ENCODE results near the gene COL4A1.

Gene COL4A1

GRCh38 chr13:110311443-110312338 lies 4.7 kb upstream of the COL4A1 start:
- TF ChIP-seq GATA3 (IDR thresholded peaks at IDR 0.05; ENCODE audit: low read depth, low read length) (no peak), GATA2 (IDR thresholded peaks at IDR 0.05; ENCODE audit: low read depth, low read length) (no peak)

DNA sequence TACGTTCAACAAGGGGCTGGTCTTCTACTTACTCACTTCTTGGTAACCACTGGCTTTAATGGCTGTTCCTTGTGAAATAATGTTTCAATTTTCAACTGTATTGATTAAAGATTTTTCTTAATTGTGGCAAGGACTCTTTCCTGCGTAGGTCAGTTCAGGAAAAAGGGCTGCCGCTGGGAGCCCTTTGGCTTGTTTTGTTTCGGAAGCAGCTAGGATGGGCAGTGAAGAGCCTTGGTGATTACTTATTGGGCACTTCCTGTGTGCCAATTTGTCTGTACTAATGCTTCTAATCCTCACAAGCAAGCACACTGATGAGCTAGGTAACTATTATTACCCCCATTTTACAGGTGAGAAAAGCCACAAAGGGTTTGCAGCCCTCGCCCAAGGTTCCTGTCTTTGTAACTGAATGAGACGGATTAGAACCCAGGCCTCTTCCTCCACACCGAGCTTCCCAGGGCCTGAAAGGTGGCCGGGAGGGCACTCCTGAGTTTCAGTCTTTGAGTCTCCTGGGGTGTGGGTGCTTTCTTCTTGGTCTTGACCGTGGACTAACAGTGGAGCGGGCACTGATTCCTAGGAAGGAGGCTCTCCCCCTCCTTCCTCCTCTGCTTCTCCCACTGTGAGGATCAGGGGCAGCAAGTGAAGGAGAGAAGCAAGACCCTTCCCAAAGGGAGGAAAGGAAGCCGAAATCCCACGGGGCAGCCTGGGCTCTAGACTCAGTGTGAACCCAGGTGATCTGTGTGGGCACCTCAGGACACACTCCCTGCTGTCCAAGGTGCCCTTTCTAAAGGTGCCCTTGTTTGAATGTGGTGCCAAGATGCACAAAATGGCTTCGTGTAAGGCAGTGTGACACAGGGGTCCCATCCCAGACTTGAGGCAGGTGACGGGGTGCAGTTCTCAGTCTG lies 3.8 kb upstream of the COL4A1 start:
- TF ChIP-seq GATA3 (IDR thresholded peaks at IDR 0.05; ENCODE audit: low read depth, low read length) (no peak), GATA2 (IDR thresholded peaks at IDR 0.05; ENCODE audit: low read depth, low read length) (no peak)

DNA sequence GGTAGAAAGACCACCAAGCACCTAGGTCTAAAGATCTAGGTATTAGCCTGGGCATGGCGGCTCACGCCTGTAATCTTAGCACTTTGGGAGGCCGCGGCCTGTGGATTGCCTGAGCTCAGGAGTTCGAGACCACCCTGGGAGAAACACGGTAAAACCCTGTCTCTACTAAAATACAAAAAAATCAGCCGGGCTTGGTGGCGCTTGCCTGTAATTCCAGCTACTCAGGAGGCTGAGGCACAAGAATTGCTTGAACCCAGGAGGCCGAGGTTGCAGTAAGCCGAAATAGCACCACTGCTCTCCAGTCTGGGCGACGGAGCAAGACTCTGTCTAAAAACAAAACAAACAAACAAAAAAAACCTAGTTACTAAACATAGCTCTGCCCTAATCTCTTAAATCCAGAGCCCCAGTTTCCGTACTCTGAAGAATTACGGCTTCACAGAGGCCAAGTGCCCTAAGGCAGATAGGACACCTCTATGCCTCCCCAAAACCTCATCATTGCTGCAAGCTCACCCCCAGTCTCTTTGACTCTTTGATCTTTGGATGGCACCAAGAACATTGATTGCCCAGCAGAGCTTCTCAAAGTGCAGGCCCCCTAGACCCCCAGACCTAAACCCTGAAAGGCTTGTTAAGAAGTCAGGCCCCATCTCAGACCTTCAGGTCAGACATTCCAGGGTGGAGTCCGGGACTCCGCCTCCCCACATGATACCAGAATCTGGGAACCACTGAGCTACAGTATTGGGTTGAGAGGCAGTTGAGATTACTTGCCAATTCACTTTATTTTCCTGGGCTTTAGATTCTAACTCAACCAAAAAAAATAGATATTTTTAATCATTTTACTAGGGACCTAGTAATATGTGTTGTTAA lies 2.9 kb upstream of the COL4A1 start:
- no peak for TF ChIP-seq GATA2 (IDR thresholded peaks at IDR 0.05; ENCODE audit: low read depth, low read length)
- no peak for TF ChIP-seq GATA3 (IDR thresholded peaks at IDR 0.05; ENCODE audit: low read depth, low read length)

- TF ChIP-seq GATA3 (IDR thresholded peaks at IDR 0.05; ENCODE audit: low read depth, low read length) (no peak), GATA2 (IDR thresholded peaks at IDR 0.05; ENCODE audit: low read depth, low read length) (no peak)
Measured at GRCh38 chr13:110308656-110309359, 1.9 kb upstream of the COL4A1 start.

DNA sequence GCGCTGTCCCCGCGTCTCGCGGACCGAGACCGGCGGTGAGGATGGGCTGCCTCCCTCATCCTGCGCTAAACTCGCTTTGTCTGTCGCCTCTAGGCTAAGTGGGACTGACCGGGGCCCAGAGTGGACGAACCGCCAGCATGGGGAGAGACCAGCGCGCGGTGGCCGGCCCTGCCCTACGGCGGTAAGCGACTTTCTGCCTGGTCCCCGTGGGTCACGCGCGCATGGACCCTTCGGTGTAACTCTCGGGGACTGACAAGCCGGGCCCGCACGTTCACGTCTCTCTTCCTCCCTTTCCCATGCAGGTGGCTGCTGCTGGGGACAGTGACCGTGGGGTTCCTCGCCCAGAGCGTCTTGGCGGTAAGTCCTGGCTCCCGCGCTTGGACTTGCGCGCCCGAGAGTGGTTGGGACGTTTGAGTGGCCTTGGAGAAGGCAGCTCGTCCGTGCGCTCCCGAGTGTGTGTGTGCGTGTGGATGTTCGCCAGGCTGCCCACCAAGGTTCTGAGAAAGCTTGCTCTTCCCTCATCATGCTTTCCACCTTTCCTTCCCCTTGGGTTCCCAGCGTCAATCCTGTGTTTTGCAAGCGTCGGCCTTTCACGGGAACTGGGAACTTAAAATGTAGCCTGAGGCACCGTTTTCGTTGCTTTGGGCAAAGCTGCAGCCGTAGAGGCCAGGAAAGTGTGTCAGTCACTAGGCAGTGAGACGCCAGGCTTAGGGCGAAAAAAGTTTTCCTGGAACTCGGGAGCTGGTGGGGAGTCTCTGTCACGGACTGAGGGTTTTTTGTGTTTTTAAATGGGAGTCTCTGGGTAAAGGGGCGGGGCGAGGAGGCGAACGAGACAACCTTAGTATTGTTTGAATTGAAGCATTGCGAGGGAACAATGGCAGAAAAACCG lies 1.1 kb upstream of the COL4A1 start:
- TF ChIP-seq GATA2 (IDR thresholded peaks at IDR 0.05; ENCODE audit: low read depth, low read length) (no peak), GATA3 (IDR thresholded peaks at IDR 0.05; ENCODE audit: low read depth, low read length) (no peak)

DNA sequence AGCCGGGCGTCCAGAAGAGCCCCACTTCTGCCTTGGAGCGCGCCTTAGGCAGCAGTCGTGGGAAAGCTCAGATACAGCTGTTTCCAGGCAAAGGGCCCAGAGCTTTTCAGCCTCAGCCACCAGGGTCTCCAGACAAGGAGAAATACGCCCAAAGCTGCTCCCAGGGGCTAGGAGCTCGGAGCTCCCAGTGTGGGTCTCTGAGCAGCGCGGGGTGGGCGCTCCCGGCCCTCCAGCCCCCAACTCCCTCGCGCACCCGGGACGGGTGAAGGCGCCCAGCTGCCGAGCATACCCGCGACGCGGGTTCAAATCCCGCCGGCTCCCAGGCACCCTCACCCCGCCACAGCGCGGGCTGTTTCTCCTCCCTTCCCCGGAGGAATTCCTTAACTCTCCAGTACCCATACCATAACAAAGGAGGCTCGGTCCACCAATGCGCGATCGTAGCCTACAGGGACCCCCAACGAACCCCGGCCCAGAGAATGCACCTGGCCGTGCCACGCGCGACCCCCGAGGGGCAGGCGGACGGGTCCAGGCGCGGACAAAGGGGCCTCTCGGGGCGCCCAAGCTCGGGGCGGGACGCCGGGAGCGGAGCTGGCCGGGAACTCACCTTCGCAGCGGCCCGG lies 507 bp downstream of the COL4A1 start:
- TF ChIP-seq GATA2 (IDR thresholded peaks at IDR 0.05; ENCODE audit: low read depth, low read length) (no peak), GATA3 (IDR thresholded peaks at IDR 0.05; ENCODE audit: low read depth, low read length) (no peak)

DNA sequence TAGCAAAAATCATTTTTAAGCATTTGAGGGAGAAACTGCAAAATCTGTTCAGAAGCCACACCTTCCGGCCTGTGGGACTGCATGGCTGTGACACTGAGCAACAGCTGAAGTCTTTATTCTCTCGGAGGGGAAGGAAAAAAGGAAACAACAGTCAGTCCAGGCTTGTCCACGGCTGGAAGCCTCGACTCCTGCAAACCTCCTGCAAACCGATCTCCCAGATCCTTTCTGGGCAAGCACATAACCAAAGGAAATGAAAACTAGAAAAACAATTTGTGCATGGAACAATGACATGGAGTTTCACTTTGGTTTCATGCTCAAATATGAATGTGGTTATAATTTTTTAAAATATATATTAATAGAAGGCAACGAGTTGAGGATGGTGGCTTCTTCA lies 1.0 kb downstream of the COL4A1 start:
- TF ChIP-seq GATA2 (IDR thresholded peaks at IDR 0.05; ENCODE audit: low read depth, low read length) (no peak), GATA3 (IDR thresholded peaks at IDR 0.05; ENCODE audit: low read depth, low read length) (no peak)

GRCh38 chr13:110305544-110305943 lies 1.4 kb downstream of the COL4A1 start:
- no peak for TF ChIP-seq GATA3 (IDR thresholded peaks at IDR 0.05; ENCODE audit: low read depth, low read length)
- no peak for TF ChIP-seq GATA2 (IDR thresholded peaks at IDR 0.05; ENCODE audit: low read depth, low read length)

DNA sequence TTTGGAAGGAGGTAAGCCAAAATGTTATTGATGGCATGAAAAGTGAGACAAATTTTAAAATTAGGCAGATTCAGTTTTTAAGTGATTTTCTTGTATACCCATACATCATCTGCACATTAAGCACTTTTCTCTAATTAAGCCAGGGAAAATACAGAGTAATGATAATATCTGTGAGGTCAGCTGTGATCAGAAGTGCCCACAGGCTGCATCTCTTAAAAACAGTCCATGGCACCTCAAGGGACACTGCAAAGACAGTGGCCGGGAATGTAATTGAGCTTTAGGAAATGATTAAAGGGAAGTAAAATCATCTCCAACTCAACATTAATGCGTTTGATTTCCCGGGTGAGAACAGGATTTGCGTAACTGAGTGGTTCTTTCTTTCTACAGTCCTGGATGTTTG lies 2.0 kb downstream of the COL4A1 start:
- peak; percentile 70 for TF ChIP-seq GATA2 (IDR thresholded peaks at IDR 0.05; ENCODE audit: low read depth, low read length)
- TF ChIP-seq GATA3 (IDR thresholded peaks at IDR 0.05; ENCODE audit: low read depth, low read length), result no peak; the same call in 1 of the 2 replicates

DNA sequence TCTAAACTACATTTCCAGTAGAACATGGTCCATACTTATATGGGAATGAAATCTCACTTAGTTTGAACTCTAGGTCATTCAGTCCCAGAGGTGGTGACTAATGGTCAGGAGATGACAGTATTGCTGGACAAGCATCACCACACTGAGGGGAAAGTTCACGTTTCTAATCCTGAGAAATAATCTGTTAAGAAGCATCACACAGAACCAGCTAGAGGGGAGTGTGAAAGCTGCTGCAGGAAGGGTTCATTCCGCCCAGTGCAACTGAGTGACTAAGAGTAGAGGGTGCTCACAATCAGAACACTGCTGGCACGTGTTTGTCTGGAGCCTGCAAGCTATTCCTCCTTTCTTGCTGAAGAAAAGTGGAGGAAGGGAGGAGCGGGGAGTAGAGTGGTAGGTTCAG lies 2.7 kb downstream of the COL4A1 start:
- TF ChIP-seq GATA2 (IDR thresholded peaks at IDR 0.05; ENCODE audit: low read depth, low read length), result no peak
- TF ChIP-seq GATA3 (IDR thresholded peaks at IDR 0.05; ENCODE audit: low read depth, low read length), result no peak

GRCh38 chr13:110303644-110304043 lies 3.3 kb downstream of the COL4A1 start:
- TF ChIP-seq GATA3 (IDR thresholded peaks at IDR 0.05; ENCODE audit: low read depth, low read length), result no peak
- no peak for TF ChIP-seq GATA2 (IDR thresholded peaks at IDR 0.05; ENCODE audit: low read depth, low read length)

GRCh38 chr13:110302997-110303396 lies 4.0 kb downstream of the COL4A1 start:
- no peak for TF ChIP-seq GATA2 (IDR thresholded peaks at IDR 0.05; ENCODE audit: low read depth, low read length)
- no peak for TF ChIP-seq GATA3 (IDR thresholded peaks at IDR 0.05; ENCODE audit: low read depth, low read length)

Data from SH-SY5Y (cell line).